Endodermal cell (in vitro differentiated cells): Measurements from ENCODE around the gene PTPRN2. TPM values are rescaled to one million over a fixed set of nuclear protein-coding genes. Genes with fewer than 3 reads are reported as not detected.
A peak's percentile ranks its signal among the peaks of the same experiment; 100 is the strongest.

Experiments
- DNase-seq: peaks from one replicate; pipeline ENCODE4 v3.0.0-alpha.2; 2017
- H3K27ac ChIP-seq: 2 replicates; pipeline ENCODE4 v1.5.1; 2013; ENCODE audit warnings: mild to moderate bottlenecking, low read depth, low read length, moderate library complexity
- H3K27me3 ChIP-seq: 2 replicates; pipeline ENCODE4 v1.6.1; 2013; ENCODE audit warnings: mild to moderate bottlenecking, low read length, moderate library complexity; ENCODE audit not compliant: insufficient read depth, control insufficient read depth, poor library complexity, severe bottlenecking
- H3K36me3 ChIP-seq: 2 replicates; pipeline ENCODE4 v1.7.0; 2013; ENCODE audit warnings: mild to moderate bottlenecking, low read length, moderate library complexity; ENCODE audit not compliant: control insufficient read depth, insufficient read depth
- H3K4me1 ChIP-seq: one replicate; pipeline ENCODE4 v1.7.0; 2013; ENCODE audit warnings: low read length; ENCODE audit not compliant: control insufficient read depth, insufficient read depth
- H3K4me3 ChIP-seq: 2 replicates; pipeline ENCODE4 v1.5.1; 2013; ENCODE audit warnings: mild to moderate bottlenecking, low read length, moderate library complexity
- H3K9ac ChIP-seq: 2 replicates; pipeline ENCODE4 v1.6.1; 2013; ENCODE audit warnings: mild to moderate bottlenecking, low read length, moderate library complexity; ENCODE audit not compliant: poor library complexity, severe bottlenecking; ENCODE audit errors: extremely low read depth
- H3K9me3 ChIP-seq: 2 replicates; pipeline ENCODE4 v1.6.1; 2013; ENCODE audit warnings: mild to moderate bottlenecking, low read length, moderate library complexity; ENCODE audit not compliant: control insufficient read depth
- H3K27ac Mint-ChIP-seq: 2 replicates; pipeline ENCODE4 v1.8.0; 2020; ENCODE audit warnings: mixed read lengths
- H3K27me3 Mint-ChIP-seq: 2 replicates; pipeline ENCODE4 v1.8.0; 2021; ENCODE audit warnings: mild to moderate bottlenecking, mixed read lengths; ENCODE audit not compliant: insufficient read depth
- H3K36me3 Mint-ChIP-seq: 2 replicates; pipeline ENCODE4 v1.8.0; 2020; ENCODE audit warnings: low read depth, mixed read lengths
- H3K4me1 Mint-ChIP-seq: 2 replicates; pipeline ENCODE4 v1.8.0; 2020; ENCODE audit warnings: mixed read lengths
- H3K4me3 Mint-ChIP-seq: 2 replicates; pipeline ENCODE4 v1.8.0; 2020; ENCODE audit warnings: mild to moderate bottlenecking, moderate library complexity, mixed read lengths
- H3K9me3 Mint-ChIP-seq: 2 replicates; pipeline ENCODE4 v1.8.0; 2020; ENCODE audit warnings: mild to moderate bottlenecking, mixed read lengths
- WGBS, 2 experiments: methylation state at CpG; one replicate each; pipeline versions ENCODE4 v1.1.5 to v1.1.7; 2013; ENCODE audit warnings: missing lambda C conversion rate in 2 of 2, mixed read lengths in 1 of 2; ENCODE audit not compliant: insufficient coverage in 1 of 2, insufficient read length in 1 of 2; 5-methylcytosine and 5-hydroxymethylcytosine counted together
- total RNA-seq, 2 donors: library from RNA; stranded (reverse); fragmentation: NEBNext Ultra II Directional in 1 of 2; extraction: Animal tissue kit (Norgen Biotek cat#: 25700) in 1 of 2; gene quantifications; 2 replicates in 1 of 2; 3 replicates in 1 of 2; pipeline ENCODE4 v1.2.1, GENCODE V29; 2021
- TF ChIP-seq, protein P1 (sequence below): fragments of 200-600 bp; sonication (generic); conservative IDR thresholded peaks from 2 replicates; pipeline ENCODE4 v1.5.0; 2021; ENCODE audit warnings: antibody characterized with exemption, mild to moderate bottlenecking

The PTPRN2 gene
- total RNA-seq, 2 donors from 2014 or later: 0.69 to 1.2 TPM

DNA sequence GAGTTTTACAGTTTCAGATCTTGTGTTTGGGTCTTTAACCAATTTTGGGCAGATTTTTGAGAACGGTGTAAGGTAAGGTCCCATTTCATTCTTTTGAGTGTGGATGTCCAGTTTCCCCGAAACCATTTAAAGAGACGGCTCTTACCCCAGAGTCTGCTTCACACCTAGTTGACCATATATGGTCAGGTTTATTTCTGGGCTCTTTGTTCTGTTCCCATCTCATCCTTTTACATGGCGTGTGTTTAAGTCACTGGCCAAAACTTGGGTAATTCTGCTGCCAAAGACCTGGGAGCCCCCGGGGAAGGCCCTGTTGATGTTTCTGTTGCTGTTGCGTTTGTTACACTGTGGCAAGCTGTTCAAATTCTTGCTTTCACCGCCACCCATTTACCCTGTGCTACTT, 120.1 kb downstream of the PTPRN2 start:
- H3K27ac Mint-ChIP-seq: no peak overlapping the region

DNA sequence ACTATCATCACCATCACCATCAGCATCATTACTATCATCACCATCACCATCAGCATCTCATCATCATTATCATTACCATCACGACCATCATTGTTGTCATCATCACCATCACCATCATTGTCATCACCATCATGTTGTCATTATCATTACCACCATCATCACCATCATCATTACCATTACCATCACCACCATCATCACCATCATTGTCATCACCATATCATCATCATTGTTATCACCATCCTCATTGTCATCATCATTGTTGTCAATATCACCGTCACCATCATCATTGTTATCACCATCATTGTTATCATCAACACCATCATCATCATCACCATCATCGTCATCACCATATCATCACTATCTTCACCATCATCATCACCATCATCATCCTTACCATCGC, 124.3 kb downstream of the PTPRN2 start:
- Histone ChIP-seq H3K9ac (no peak overlapping the region), H3K36me3 (no peaks in the 10 kb centered on the region), H3K27me3 (no peaks in the 10 kb centered on the region), H3K27ac (no peak overlapping the region), H3K4me3 (peak overlapping the region; percentile 15), H3K4me1 (no peaks in the 10 kb centered on the region), H3K9me3 (peaks cover 74% of the 10 kb centered on the region)
- DNase-seq: no peak
- Mint-ChIP-seq H3K4me3 (no peak overlapping the region), H3K4me1 (no peaks in the 10 kb centered on the region), H3K9me3 (no peaks in the 10 kb centered on the region), H3K27ac (no peak overlapping the region), H3K27me3 (peaks cover 4% of the 10 kb centered on the region), H3K36me3 (no peaks in the 10 kb centered on the region)
- WGBS, 2 experiments: 70 to 73% methylated on average over 3 to 4 of the region's 4 CpGs
- TF ChIP-seq, protein P1, sequence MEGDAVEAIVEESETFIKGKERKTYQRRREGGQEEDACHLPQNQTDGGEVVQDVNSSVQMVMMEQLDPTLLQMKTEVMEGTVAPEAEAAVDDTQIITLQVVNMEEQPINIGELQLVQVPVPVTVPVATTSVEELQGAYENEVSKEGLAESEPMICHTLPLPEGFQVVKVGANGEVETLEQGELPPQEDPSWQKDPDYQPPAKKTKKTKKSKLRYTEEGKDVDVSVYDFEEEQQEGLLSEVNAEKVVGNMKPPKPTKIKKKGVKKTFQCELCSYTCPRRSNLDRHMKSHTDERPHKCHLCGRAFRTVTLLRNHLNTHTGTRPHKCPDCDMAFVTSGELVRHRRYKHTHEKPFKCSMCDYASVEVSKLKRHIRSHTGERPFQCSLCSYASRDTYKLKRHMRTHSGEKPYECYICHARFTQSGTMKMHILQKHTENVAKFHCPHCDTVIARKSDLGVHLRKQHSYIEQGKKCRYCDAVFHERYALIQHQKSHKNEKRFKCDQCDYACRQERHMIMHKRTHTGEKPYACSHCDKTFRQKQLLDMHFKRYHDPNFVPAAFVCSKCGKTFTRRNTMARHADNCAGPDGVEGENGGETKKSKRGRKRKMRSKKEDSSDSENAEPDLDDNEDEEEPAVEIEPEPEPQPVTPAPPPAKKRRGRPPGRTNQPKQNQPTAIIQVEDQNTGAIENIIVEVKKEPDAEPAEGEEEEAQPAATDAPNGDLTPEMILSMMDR: no peak

More for the DNA sequence above, 120.1 kb downstream of the PTPRN2 start:
- Mint-ChIP-seq H3K9me3 (no peaks in the 10 kb centered on the region), H3K27me3 (no peaks in the 10 kb centered on the region), H3K4me1 (no peaks in the 10 kb centered on the region), H3K4me3 (no peak overlapping the region), H3K36me3 (no peaks in the 10 kb centered on the region)
- Histone ChIP-seq H3K4me3 (no peak overlapping the region), H3K9ac (no peak overlapping the region), H3K27me3 (no peaks in the 10 kb centered on the region), H3K9me3 (peaks cover 85% of the 10 kb centered on the region), H3K27ac (no peak overlapping the region), H3K4me1 (no peaks in the 10 kb centered on the region), H3K36me3 (no peaks in the 10 kb centered on the region)
- 64 to 72% methylated on average over 7 of the region's 7 CpGs for WGBS, 2 experiments
- no peak for DNase-seq
- TF ChIP-seq, protein P1: no peak

DNA sequence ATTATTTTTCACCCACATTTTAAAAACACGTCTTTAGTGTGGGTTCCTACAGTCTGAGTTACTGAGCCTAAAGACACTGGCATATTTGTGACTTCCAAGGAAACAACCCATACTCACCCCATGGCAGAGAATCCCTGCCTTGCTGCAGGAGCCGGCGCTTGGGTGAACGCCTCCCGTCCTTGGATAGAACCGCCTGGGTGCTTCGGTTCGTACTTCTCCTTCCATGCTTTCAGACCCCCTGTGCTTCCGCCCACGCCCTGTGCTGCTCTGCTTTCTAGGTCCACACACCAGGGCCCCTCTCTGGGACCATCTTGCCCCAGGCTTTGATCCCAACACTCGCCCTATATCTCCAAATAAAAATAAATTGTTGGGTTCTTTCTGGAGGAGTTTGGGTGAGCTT, 125.8 kb downstream of the PTPRN2 start:
- Mint-ChIP-seq H3K36me3 (no peaks in the 10 kb centered on the region), H3K9me3 (no peaks in the 10 kb centered on the region), H3K4me1 (no peaks in the 10 kb centered on the region), H3K27me3 (peaks cover 4% of the 10 kb centered on the region), H3K27ac (no peak overlapping the region), H3K4me3 (no peak overlapping the region)
- peaks cover 74% of the 10 kb centered on the region for H3K9me3 ChIP-seq
- H3K27me3 ChIP-seq: no peaks in the 10 kb centered on the region
- no peaks in the 10 kb centered on the region for H3K36me3 ChIP-seq
- TF ChIP-seq, protein P1: no peak
- DNase-seq: no peak
- no peaks in the 10 kb centered on the region for H3K4me1 ChIP-seq
- 62 to 85% methylated on average over 2 to 10 of the region's 11 CpGs for WGBS, 2 experiments
- no peak overlapping the region for H3K4me3 ChIP-seq
- no peak overlapping the region for H3K27ac ChIP-seq
- H3K9ac ChIP-seq: no peak overlapping the region
